ENCODE results near the gene SKI. TPM values are rescaled to one million over a fixed set of nuclear protein-coding genes. Genes with fewer than 3 reads are reported as not detected.

Gene SKI
- total RNA-seq, 4 donors from 2014 or later: 60.2 to 157 (median 79.0) TPM

- no peak for ATAC-seq
- H3K36me3 ChIP-seq: no peaks in the 10 kb centered on the region
- no peaks in the 10 kb centered on the region for H3K9me3 ChIP-seq
- H3K27ac ChIP-seq: peak overlapping the region in 3 of 4 donors; percentile 7 to 68 (median 64)
- TF ChIP-seq EP300 (IDR thresholded peaks at IDR 0.05): no peak
- TF ChIP-seq, protein P1, sequence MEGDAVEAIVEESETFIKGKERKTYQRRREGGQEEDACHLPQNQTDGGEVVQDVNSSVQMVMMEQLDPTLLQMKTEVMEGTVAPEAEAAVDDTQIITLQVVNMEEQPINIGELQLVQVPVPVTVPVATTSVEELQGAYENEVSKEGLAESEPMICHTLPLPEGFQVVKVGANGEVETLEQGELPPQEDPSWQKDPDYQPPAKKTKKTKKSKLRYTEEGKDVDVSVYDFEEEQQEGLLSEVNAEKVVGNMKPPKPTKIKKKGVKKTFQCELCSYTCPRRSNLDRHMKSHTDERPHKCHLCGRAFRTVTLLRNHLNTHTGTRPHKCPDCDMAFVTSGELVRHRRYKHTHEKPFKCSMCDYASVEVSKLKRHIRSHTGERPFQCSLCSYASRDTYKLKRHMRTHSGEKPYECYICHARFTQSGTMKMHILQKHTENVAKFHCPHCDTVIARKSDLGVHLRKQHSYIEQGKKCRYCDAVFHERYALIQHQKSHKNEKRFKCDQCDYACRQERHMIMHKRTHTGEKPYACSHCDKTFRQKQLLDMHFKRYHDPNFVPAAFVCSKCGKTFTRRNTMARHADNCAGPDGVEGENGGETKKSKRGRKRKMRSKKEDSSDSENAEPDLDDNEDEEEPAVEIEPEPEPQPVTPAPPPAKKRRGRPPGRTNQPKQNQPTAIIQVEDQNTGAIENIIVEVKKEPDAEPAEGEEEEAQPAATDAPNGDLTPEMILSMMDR (IDR thresholded peaks at IDR 0.05): no peak
- no peak for TF ChIP-seq POLR2AphosphoS5 (IDR thresholded peaks at IDR 0.05)
- no peak for TF ChIP-seq POLR2A (IDR thresholded peaks at IDR 0.05)
- H3K4me3 ChIP-seq: no peak overlapping the region
- no peaks in the 10 kb centered on the region for H3K27me3 ChIP-seq
- H3K4me1 ChIP-seq: peaks cover 0 to 100% (median 83%) of the 10 kb centered on the region in 3 donors
- 70 to 71% methylated on average over 5 to 13 of the region's 27 CpGs for WGBS, 2 donors (ENCODE audit: low coverage in 1 of 2)
These were observed 22.7 kb downstream of the SKI start for GRCh38 chr1:2250721-2251281.

DNA sequence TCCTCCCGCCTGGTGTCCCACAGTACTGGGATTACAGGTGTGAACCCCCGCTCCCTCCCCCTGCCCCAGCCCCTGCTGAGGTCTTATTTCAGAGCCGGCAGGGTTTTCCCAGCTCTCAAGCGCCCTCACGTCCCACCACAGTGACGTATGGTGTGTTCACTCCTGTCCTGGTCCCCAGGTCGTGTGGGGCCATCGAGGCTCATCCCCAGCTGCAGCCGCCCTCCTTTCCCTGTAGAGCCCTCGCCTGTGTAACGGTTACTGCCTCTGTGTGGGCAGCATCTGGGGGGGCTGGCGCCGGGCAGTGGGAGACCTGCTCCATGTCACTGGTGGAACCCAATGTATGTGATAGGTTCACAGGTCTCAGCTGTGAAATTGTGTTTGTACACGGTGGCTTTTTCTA, 23.2 kb downstream of the SKI start:
- WGBS, 2 donors (ENCODE audit: low coverage in 1 of 2): 60 to 84% methylated on average over 1 to 2 of the region's 14 CpGs
- ATAC-seq: no peak
- H3K27me3 ChIP-seq: no peaks in the 10 kb centered on the region

GRCh38 chr1:2251786-2252185, 23.7 kb downstream of the SKI start:
- Histone ChIP-seq H3K36me3 (no peaks in the 10 kb centered on the region), H3K27me3 (no peaks in the 10 kb centered on the region), H3K9me3 (peaks cover 0 to 4% (median 0%) of the 10 kb centered on the region in 3 donors), H3K27ac (peak overlapping the region in 3 of 4 donors; percentile 9 to 68 (median 64)), H3K4me1 (peaks cover 0 to 99% (median 73%) of the 10 kb centered on the region in 3 donors), H3K4me3 (no peak overlapping the region)
- TF ChIP-seq, protein P1 (IDR thresholded peaks at IDR 0.05): no peak
- TF ChIP-seq POLR2A (IDR thresholded peaks at IDR 0.05) (no peak), EP300 (IDR thresholded peaks at IDR 0.05) (no peak), POLR2AphosphoS5 (IDR thresholded peaks at IDR 0.05) (peak; percentile 58)
- 10 to 20% methylated on average over 1 to 2 of the region's 17 CpGs for WGBS, 2 donors (ENCODE audit: low coverage in 1 of 2)
- no peak for ATAC-seq

More for the DNA sequence above, 23.2 kb downstream of the SKI start:
- H3K4me3 ChIP-seq: no peak overlapping the region
- H3K27ac ChIP-seq: peak overlapping the region in 3 of 4 donors; percentile 9 to 68 (median 64)
- H3K9me3 ChIP-seq: peaks cover 0 to 3% (median 0%) of the 10 kb centered on the region in 3 donors
- peaks cover 0 to 99% (median 78%) of the 10 kb centered on the region in 3 donors for H3K4me1 ChIP-seq
- TF ChIP-seq POLR2AphosphoS5 (IDR thresholded peaks at IDR 0.05) (no peak), EP300 (IDR thresholded peaks at IDR 0.05) (no peak), POLR2A (IDR thresholded peaks at IDR 0.05) (no peak)
- TF ChIP-seq, protein P1 (IDR thresholded peaks at IDR 0.05): no peak
- no peaks in the 10 kb centered on the region for H3K36me3 ChIP-seq

GRCh38 chr1:2252423-2252822, 24.3 kb downstream of the SKI start:
- no peak for ATAC-seq
- Histone ChIP-seq H3K27me3 (no peaks in the 10 kb centered on the region), H3K4me1 (peaks cover 0 to 99% (median 71%) of the 10 kb centered on the region in 3 donors), H3K27ac (peak overlapping the region in 2 of 4 donors; percentile 64 to 68), H3K4me3 (no peak overlapping the region), H3K36me3 (no peaks in the 10 kb centered on the region), H3K9me3 (peaks cover 0 to 4% (median 0%) of the 10 kb centered on the region in 3 donors)
- TF ChIP-seq EP300 (IDR thresholded peaks at IDR 0.05) (no peak), POLR2AphosphoS5 (IDR thresholded peaks at IDR 0.05) (no peak), POLR2A (IDR thresholded peaks at IDR 0.05) (no peak)
- TF ChIP-seq, protein P1 (IDR thresholded peaks at IDR 0.05): no peak
- no CpG with 5 or more reads among the region's 17 CpGs for WGBS, 2 donors (ENCODE audit: low coverage in 1 of 2)
